Epithelial cell of proximal tubule (primary cell): ENCODE results near the gene APOOL. TPM values are rescaled to one million over a fixed set of nuclear protein-coding genes. Genes with fewer than 3 reads are reported as not detected.

ENCODE experiments used
- DNase-seq: peaks from one replicate; pipeline ENCODE4 v3.0.0-alpha.2; 2011; ENCODE audit warnings: low read depth
- H3K4me3 ChIP-seq: 2 replicates; pipeline ENCODE4 v1.5.1; 2011; ENCODE audit warnings: low read depth, mild to moderate bottlenecking, low read length
- total RNA-seq: library from RNA; depleted of rRNA; stranded (reverse); fragments of >200 nt; gene quantifications from 2 replicates; pipeline ENCODE4 v1.2.3, GENCODE V29; 2015
- TF ChIP-seq, protein P1 (sequence below): conservative IDR thresholded peaks from 2 replicates; pipeline ENCODE4 v1.5.1; 2012; ENCODE audit warnings: low read depth, mild to moderate bottlenecking, low read length

Gene APOOL
- total RNA-seq, 1 donor from 2014 or later = 6.9 TPM

DNA sequence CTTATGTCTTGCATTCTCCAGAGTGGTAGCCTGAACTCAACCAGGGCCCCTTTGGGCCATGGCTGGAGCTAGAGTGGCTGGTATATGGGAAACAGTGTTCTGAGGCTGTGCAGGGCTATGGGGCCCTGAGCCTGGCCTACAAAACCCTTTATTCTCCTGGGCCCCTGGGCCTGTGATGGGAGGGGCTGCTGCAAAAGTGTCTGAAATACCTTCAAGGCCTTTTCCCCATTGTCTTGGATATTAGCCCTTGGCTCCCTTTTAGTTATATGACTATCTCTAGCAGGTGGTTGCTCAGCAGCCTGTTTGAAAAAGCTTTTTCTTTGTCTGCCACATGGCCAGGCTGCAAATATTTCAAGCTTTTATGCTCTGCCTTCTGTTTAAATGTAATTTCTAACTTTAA, 22.5 kb downstream of the APOOL start:
- DNase-seq = no peak
- no peak overlapping the region for H3K4me3 ChIP-seq
- TF ChIP-seq, protein P1, sequence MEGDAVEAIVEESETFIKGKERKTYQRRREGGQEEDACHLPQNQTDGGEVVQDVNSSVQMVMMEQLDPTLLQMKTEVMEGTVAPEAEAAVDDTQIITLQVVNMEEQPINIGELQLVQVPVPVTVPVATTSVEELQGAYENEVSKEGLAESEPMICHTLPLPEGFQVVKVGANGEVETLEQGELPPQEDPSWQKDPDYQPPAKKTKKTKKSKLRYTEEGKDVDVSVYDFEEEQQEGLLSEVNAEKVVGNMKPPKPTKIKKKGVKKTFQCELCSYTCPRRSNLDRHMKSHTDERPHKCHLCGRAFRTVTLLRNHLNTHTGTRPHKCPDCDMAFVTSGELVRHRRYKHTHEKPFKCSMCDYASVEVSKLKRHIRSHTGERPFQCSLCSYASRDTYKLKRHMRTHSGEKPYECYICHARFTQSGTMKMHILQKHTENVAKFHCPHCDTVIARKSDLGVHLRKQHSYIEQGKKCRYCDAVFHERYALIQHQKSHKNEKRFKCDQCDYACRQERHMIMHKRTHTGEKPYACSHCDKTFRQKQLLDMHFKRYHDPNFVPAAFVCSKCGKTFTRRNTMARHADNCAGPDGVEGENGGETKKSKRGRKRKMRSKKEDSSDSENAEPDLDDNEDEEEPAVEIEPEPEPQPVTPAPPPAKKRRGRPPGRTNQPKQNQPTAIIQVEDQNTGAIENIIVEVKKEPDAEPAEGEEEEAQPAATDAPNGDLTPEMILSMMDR = no peak

GRCh38 chrX:85029043-85029442, 25.4 kb downstream of the APOOL start:
- H3K4me3 ChIP-seq = no peak overlapping the region
- TF ChIP-seq, protein P1 = no peak
- no peak for DNase-seq

DNA sequence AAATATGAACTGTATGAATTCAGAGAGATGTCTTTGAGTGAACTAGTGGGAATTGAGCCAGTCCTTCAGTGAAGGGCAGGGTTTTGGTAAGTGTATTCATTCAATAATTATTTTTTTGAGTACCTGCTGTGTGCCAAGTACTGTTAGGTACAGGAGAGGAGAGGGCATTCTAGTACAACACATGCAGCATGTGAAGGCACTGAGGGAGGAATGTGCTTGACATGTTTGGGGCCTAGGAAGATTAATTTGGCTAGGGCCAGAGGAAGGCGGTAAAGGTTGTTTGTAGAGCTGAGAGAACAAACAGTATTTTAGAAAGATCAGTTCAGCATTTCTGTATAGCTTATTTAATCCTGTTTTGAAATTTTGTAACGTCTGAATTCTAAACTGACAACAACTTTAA, 27.8 kb downstream of the APOOL start:
- TF ChIP-seq, protein P1 = no peak
- no peak overlapping the region for H3K4me3 ChIP-seq
- no peak for DNase-seq

DNA sequence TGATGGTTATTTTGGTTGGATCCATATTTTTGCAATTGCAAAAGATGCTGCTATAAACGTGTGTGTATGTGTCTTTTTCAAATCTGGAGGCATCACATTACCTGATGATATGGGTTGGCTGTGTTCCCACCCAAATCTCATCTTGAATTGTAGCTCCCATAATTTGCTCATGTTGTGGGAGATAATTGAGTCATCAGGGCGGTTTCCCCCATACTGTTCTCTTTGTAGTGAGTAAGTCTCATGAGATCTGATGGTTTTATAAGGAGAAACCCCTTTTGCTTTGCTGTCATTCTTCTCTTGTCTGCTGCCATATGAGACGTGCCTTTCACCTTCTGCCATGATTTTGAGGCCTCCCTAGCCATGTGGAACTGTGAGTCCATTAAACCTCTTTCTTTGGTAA, 33.4 kb downstream of the APOOL start:
- TF ChIP-seq, protein P1 = no peak
- H3K4me3 ChIP-seq = no peak overlapping the region
- DNase-seq = no peak

DNA sequence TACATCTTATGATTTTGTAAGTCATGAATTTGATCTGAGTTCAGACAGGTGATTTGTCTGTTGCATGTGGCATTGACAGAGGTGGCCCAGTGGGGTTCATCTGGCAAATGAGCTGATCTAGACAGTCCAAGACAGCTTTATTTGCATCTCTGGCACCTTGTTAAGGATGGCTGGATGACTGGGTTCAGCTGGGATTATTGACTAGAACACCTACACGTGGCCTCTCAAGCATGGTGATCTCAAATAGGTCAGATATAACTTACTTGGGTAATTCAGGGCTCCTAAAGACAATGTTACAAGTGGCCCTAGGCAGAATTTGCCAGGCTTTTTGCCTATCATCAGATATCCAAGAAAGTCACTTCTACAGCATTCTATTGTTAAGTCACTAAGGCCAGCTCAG, 48.0 kb downstream of the APOOL start:
- no peak for DNase-seq
- TF ChIP-seq, protein P1 = no peak
- no peak overlapping the region for H3K4me3 ChIP-seq

GRCh38 chrX:85052205-85052604, 48.5 kb downstream of the APOOL start:
- no peak overlapping the region for H3K4me3 ChIP-seq
- DNase-seq = no peak
- TF ChIP-seq, protein P1 = no peak

- TF ChIP-seq, protein P1 = peak; percentile 43
- no peak overlapping the region for H3K4me3 ChIP-seq
- peak; percentile 20 for DNase-seq
Observed at GRCh38 chrX:85052636-85053343, 49.1 kb downstream of the APOOL start.
